Activated naive CD8-positive, alpha-beta T cell (primary cell): ENCODE measurements around the gene RAB31.

Source experiments
- H3K27ac Mint-ChIP-seq: one replicate; pipeline ENCODE4 v1.8.0; 2021; ENCODE audit warnings: mixed read lengths
- H3K27me3 Mint-ChIP-seq: one replicate; pipeline ENCODE4 v1.8.0; 2021; ENCODE audit warnings: mixed read lengths
- H3K36me3 Mint-ChIP-seq: one replicate; pipeline ENCODE4 v1.8.0; 2021; ENCODE audit warnings: mixed read lengths
- H3K4me1 Mint-ChIP-seq: one replicate; pipeline ENCODE4 v1.8.0; 2021; ENCODE audit warnings: low read depth, mixed read lengths
- H3K4me3 Mint-ChIP-seq: one replicate; pipeline ENCODE4 v1.8.0; 2021; ENCODE audit warnings: mild to moderate bottlenecking, mixed read lengths
- H3K9me3 Mint-ChIP-seq: one replicate; pipeline ENCODE4 v1.8.0; 2021; ENCODE audit warnings: low read depth, mixed read lengths

Gene RAB31

DNA sequence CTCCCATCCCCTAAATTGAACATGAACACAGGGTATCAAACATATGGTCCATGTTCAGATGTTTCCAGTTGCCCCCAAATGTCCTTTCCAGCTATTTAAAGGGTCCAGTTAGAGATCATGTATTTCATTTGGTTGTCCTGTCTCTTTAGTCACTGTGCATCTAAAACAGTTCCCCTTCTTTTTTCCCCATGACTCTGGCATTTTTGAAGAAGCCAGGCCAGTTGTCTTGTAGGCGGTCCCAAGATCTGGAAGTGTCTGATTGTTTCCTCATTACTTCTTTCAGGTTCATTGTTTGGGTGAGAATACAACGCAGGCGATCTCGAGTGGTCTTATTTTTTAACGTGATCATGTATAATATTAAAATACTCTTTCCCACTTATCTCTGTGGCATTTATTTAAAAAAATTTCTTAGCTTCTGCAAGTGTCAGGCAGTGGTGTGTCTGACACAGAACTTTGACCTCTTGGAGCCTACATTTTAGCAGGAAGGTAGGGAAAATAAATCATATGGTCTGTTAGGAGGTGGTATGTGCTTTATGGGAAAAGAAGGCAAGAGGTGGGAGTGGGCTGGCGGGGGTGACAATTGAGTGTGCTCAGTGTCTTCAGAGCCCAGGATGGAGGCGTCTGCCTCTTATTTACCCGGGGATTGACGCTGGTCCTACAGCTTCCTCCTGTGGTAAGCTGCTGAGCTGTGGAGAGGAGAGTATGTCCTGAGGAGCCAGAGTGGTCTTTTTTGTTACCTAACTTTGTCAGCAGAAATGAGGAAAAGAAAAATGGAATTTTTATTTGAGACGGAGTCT is 8.1 kb downstream of the RAB31 start:
- Mint-ChIP-seq H3K4me1 (peaks cover 2% of the 10 kb centered on the region), H3K27me3 (peaks cover 35% of the 10 kb centered on the region), H3K36me3 (no peaks in the 10 kb centered on the region), H3K9me3 (no peaks in the 10 kb centered on the region), H3K4me3 (no peak overlapping the region), H3K27ac (no peak overlapping the region)

DNA sequence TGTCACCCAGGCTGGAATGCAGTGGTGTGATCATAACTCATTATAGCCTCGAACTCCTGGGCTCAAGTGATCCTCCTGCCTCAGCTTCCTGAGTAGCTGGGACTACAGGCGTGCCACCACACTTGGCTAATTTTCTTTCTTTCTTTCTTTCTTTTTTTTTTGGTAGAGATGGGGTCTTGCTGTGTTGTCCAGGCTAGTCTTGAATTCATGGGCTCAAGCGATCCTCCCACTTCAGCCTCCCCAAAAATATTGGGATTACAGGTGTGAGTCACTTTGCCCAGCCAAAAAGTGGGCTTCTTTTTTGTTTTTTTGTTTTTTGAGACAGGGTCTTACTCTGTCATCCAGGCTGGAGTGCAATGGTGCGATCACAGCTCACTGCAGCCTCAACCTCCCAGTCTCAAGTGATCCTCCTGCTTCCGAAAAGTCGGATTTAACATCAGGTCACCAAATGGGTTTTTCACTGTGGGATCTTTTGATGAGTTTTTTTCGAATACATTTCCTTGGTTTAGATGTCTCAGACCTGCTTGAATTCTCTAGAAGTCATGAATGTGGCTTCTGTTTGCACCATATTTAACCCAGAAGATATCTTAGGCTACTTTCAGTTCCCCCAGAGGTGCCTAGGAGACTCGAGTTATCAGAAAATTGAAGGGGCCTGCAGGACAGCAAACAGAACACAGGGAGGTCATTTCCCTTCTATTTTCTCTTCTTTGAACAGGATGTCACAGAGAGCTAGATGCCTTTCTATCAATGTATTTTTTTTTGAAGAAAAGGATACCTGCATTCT is 8.9 kb downstream of the RAB31 start:
- Mint-ChIP-seq H3K4me1 (no peaks in the 10 kb centered on the region), H3K9me3 (no peaks in the 10 kb centered on the region), H3K4me3 (no peak overlapping the region), H3K27me3 (peaks cover 35% of the 10 kb centered on the region), H3K36me3 (no peaks in the 10 kb centered on the region), H3K27ac (no peak overlapping the region)

DNA sequence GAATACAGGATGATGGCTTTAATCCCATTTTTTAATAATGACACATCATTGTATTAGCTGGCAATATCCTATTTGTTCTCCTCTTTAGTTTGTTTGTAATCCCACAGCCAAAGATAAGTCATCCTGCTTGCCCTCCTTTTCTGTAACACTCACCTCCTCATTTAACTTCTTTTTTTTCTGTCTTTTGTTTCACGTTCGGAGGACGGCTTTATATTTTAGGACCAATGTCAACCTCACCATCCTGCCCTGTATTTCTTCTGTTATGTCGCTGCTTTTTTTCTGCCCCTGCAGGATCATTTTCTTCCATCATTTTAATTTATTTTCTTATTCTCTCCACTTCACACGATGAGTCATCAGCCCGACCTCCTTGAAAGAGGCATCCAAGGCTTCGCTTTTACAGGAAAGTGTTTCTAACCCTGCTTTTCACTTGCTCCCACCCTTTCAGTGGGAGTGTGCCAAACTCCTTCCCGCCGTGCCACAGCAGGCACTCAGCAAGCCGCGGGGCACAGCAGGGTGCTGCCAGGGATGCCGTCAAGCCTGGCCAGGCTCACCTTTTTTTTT is 11.4 kb downstream of the RAB31 start:
- H3K27me3 Mint-ChIP-seq, result peaks cover 26% of the 10 kb centered on the region
- H3K27ac Mint-ChIP-seq, result no peak overlapping the region
- no peaks in the 10 kb centered on the region for H3K4me1 Mint-ChIP-seq
- no peaks in the 10 kb centered on the region for H3K36me3 Mint-ChIP-seq
- H3K4me3 Mint-ChIP-seq, result no peak overlapping the region
- no peaks in the 10 kb centered on the region for H3K9me3 Mint-ChIP-seq

DNA sequence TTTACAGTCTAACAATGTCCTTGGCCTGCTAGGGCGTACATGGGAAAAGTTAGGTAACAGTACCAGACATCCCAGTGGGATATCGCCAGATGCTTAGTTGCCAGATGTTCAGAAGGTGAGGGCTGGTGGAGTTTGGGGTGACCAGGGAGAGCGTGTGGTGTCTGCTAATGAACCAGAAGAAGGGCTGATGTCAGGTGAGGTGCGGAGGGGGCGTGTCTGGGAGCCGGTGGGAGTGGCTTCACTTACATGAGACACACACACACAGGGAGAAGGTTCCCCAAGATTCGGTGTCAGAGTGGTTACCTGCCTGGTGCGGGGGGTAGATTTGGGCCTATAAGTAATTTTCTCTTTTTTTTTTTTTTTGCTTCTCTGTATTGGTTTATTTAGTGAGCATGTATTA is 12.2 kb downstream of the RAB31 start:
- Mint-ChIP-seq H3K4me1 (no peaks in the 10 kb centered on the region), H3K9me3 (no peaks in the 10 kb centered on the region), H3K4me3 (no peak overlapping the region), H3K27ac (no peak overlapping the region), H3K27me3 (peaks cover 20% of the 10 kb centered on the region), H3K36me3 (no peaks in the 10 kb centered on the region)

DNA sequence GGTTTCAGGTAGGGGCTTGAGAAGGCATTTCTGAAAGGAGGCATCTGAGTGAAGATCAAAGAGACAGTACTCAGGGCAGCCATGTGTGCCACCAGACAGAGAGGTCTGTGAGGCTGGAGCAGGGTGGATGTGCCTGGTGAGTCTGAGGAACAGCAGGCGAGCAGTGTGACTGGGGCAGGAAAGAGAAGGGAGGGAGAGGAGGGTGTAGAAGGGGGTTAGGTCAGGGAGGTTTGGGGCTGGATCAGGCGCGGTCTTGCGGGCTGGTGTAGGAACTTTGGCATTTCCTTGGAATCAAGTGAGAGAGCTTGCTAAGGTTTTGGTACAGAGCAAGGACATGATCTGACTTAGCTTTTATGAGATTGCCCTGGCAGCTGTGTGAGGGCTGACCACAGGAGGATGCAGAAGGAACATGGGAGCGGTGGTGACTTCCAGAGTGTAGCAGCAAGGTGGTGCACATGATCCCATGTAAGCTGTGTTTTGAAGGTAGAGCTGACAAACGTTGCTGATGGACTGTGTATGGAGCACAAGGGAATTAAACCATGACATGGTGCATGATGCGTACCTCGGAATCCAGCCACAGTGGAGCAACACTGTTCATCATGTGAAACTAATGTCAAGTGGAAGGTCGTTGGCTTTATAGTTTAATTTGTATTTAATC is 13.9 kb downstream of the RAB31 start:
- no peaks in the 10 kb centered on the region for H3K4me1 Mint-ChIP-seq
- H3K4me3 Mint-ChIP-seq, result no peak overlapping the region
- peaks cover 18% of the 10 kb centered on the region for H3K27me3 Mint-ChIP-seq
- H3K36me3 Mint-ChIP-seq, result no peaks in the 10 kb centered on the region
- no peak overlapping the region for H3K27ac Mint-ChIP-seq
- no peaks in the 10 kb centered on the region for H3K9me3 Mint-ChIP-seq

DNA sequence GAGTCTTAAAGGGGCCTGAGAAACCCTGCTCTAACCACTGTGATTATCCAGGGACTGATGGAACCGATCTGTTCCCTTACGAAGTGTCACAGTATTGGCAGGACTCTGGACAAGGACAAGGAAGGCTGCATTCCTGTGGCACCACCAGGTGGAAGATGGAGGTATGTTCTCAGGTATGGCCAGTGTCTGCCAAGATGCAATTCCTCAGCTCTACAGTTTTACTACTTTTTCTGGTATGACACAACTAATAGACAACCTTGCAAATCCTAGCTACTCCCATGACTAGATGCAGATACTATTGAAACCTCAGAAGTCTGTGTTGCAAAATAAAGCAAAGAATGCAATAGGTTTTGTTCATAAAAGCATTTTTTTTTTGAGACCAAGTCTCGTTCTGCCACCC is 14.6 kb downstream of the RAB31 start:
- Mint-ChIP-seq H3K4me3 (no peak overlapping the region), H3K36me3 (no peaks in the 10 kb centered on the region), H3K27me3 (peaks cover 16% of the 10 kb centered on the region), H3K27ac (no peak overlapping the region), H3K4me1 (no peaks in the 10 kb centered on the region), H3K9me3 (no peaks in the 10 kb centered on the region)

DNA sequence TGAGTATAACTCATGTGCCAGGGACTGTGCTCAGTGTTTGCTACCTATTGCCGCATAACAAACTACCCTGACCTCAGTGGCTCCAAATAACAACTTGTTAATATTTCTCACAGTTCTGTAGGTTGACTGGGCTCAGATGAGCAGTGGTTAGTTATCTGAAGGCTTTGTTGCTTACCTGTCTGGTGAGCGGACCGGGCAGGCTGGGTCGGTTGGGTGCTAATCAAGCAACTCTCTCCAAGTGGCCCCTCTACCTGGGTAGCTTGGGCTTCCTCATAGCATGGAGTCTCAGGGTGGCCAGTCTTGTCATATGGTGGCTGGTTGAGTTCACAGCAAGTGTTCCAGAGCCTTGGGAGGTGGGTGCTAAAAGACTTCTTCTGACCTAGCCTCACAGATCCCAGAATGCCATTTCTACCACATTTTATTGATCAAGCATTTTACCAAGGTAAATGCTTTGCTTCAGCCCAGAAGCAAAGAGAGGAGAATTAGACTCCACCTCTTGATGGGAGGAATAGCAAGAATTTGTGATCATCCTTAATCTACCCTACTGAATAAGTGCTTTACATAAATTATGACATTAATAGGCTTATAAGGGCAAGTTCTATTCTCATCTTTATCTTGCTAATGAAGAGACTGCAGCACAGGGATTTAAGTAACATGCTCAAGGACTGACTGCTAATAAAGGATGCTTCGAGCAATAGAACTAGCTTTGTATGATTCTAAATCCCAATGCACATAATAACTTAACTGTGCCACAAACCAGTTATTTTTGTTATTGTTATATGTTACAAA is 16.9 kb downstream of the RAB31 start:
- no peak overlapping the region for H3K4me3 Mint-ChIP-seq
- no peaks in the 10 kb centered on the region for H3K36me3 Mint-ChIP-seq
- H3K27me3 Mint-ChIP-seq, result peaks cover 11% of the 10 kb centered on the region
- no peaks in the 10 kb centered on the region for H3K9me3 Mint-ChIP-seq
- H3K27ac Mint-ChIP-seq, result no peak overlapping the region
- no peaks in the 10 kb centered on the region for H3K4me1 Mint-ChIP-seq

DNA sequence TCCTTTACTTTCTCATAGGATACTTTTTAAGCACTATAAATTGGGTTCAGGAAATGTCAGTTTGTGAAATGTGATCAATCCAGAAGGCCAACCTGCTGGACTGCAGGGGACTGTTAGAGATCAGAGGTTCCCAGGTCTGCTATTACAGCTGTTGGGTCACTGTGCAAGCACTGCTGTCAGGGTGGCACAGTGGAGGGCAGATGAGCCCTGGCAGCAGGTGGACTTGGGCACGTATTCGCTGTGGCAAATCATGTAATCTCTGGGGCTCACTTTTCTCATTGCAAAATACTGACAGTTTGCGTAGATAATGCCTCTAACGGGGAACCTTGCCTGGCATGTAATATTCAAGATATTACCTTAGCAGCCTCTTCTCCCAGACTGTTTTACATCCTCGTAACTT is 18.1 kb downstream of the RAB31 start:
- Mint-ChIP-seq H3K27me3 (peaks cover 9% of the 10 kb centered on the region), H3K27ac (no peak overlapping the region), H3K4me3 (no peak overlapping the region), H3K36me3 (no peaks in the 10 kb centered on the region), H3K4me1 (no peaks in the 10 kb centered on the region), H3K9me3 (no peaks in the 10 kb centered on the region)

DNA sequence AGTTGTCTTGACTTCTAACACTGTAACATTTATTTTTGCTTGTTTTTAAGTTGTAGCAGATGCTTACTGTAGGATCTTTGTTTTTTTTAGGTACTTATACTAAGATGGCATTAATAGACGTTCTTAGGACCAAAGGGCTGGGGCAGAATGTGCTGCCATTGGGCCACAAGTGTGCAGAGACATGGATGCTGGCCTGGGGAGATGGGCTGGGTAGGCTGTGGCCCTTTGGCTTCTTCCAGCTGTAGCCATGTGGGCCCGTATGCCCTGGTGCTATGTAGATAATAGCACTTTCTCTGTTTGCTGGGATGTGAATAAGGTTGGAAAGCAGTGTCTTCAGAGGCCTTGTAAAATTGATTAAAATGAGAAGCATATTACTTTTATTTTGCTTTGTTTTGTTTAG is 18.8 kb downstream of the RAB31 start:
- Mint-ChIP-seq H3K4me3 (no peak overlapping the region), H3K4me1 (no peaks in the 10 kb centered on the region), H3K27ac (no peak overlapping the region), H3K36me3 (no peaks in the 10 kb centered on the region), H3K9me3 (no peaks in the 10 kb centered on the region), H3K27me3 (peaks cover 5% of the 10 kb centered on the region)

DNA sequence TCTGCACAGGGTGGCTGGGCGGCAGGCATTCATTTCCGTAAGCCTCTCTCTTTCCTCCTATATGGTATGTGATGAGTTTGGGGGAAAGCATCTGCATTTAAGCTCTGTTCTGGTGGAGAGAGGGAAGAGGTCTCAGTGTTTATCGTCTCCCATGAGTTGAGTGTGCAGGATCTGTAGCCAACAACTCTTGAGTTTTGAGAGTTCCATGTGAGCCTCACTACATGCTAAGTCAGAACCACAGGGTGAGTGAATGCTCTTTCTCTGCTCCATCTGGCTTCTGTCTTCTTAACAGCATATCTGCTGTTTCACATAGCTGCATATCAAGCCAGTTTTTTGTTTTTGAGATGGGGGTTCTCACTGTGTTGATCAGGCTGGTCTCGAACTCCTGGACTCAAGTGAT is 22.7 kb downstream of the RAB31 start:
- Mint-ChIP-seq H3K9me3 (no peaks in the 10 kb centered on the region), H3K4me1 (peaks cover 8% of the 10 kb centered on the region)

DNA sequence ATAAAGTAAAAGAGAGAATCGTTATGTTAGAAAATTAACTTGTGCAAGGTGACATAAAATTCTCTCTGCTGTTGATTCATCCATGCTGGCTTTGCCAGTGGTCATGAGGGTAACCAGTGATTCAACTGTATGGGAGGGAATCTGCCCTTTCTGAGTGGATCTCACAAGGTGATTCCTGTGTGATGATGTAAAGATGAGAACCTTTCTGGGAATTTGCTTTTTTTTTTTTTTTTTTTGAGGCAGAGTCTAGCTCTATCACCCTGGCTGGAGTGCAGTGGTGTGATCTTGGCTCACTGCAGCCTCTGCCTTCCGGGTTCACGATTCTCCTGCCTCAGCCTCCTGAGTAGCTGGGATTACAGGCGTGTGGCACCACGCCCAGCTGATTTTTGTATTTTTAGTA is 23.3 kb downstream of the RAB31 start:
- Mint-ChIP-seq H3K27ac (no peak overlapping the region), H3K9me3 (no peaks in the 10 kb centered on the region), H3K4me3 (no peak overlapping the region), H3K27me3 (peaks cover 4% of the 10 kb centered on the region), H3K36me3 (no peaks in the 10 kb centered on the region), H3K4me1 (peaks cover 8% of the 10 kb centered on the region)

More for the DNA sequence above, 22.7 kb downstream of the RAB31 start:
- H3K36me3 Mint-ChIP-seq, result no peaks in the 10 kb centered on the region
- no peak overlapping the region for H3K27ac Mint-ChIP-seq
- peaks cover 6% of the 10 kb centered on the region for H3K27me3 Mint-ChIP-seq
- H3K4me3 Mint-ChIP-seq, result no peak overlapping the region

DNA sequence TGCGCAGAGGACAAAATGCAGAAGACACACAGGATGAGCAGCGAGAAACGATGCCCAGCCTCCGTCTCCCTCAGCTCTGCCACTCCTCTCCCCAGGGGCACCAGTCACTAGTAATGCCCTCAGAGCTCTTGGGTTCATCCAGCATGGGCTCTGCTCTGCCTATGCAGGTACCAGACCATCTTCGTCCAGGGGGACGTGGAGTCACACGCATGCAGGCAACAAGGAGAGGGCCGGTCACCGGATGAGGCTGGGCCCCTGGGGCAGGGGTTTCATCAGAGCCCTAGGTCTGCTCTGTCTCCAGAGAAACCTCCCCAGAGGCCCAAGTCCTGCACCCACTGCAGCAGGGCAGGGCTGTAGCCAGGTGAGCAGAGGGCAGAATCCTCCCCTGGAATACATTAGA is 23.9 kb downstream of the RAB31 start:
- Mint-ChIP-seq H3K4me3 (no peak overlapping the region), H3K27ac (no peak overlapping the region), H3K36me3 (no peaks in the 10 kb centered on the region), H3K9me3 (no peaks in the 10 kb centered on the region), H3K4me1 (peaks cover 8% of the 10 kb centered on the region), H3K27me3 (peaks cover 4% of the 10 kb centered on the region)

DNA sequence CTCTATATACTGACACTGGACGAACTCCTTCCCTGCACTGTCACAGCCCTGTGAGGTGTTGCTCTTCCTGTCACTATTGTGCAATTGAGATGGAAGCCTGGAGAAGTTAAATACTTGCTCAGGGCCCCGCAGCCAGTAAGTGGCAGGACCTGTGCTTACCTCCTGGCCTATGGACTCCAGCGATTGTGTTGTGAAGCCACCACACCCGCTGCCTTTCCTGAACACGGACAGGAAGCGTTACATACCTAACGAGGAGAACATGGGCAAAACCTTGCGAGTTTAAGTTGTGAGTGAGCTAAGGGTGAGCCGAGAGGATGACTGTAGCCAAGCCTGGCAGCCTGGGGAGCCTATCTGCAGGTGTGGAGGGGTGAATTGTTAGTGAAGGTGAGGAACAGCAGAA is 26.1 kb downstream of the RAB31 start:
- no peak overlapping the region for H3K4me3 Mint-ChIP-seq
- H3K27ac Mint-ChIP-seq, result no peak overlapping the region
- peaks cover 8% of the 10 kb centered on the region for H3K4me1 Mint-ChIP-seq
- peaks cover 4% of the 10 kb centered on the region for H3K27me3 Mint-ChIP-seq
- H3K36me3 Mint-ChIP-seq, result no peaks in the 10 kb centered on the region
- no peaks in the 10 kb centered on the region for H3K9me3 Mint-ChIP-seq

DNA sequence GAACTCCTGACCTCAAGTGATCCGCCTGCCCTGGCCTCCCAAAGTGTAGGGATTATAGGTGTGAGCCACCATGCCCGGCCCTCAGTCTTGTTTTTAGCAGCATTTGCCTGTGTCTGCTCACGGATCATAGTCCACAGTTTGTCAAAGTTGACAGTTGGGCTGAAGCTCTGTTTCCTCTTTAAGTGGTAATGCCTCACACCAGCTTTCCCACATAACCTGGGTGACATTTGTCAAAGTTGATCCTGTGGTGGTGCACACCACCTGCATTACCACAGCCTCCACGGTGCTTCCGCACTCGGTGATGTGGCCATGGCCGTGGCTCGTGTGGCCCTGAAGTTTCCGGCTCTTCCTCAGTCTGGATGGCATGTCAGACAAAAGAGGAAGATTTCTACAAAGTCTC is 27.1 kb downstream of the RAB31 start:
- Mint-ChIP-seq H3K27me3 (peaks cover 7% of the 10 kb centered on the region), H3K4me3 (no peak overlapping the region), H3K27ac (no peak overlapping the region), H3K36me3 (no peaks in the 10 kb centered on the region), H3K4me1 (peaks cover 8% of the 10 kb centered on the region), H3K9me3 (no peaks in the 10 kb centered on the region)
